Endodermal cell (in vitro differentiated cells): Measurements from ENCODE around the gene SALL3. TPM values are rescaled to one million over a fixed set of nuclear protein-coding genes. Genes with fewer than 3 reads are reported as not detected.

Source experiments
- DNase-seq: peaks from one replicate; pipeline ENCODE4 v3.0.0-alpha.2; 2017
- H3K27ac ChIP-seq: 2 replicates; pipeline ENCODE4 v1.5.1; 2013; ENCODE audit warnings: mild to moderate bottlenecking, low read depth, low read length, moderate library complexity
- H3K27me3 ChIP-seq: 2 replicates; pipeline ENCODE4 v1.6.1; 2013; ENCODE audit warnings: mild to moderate bottlenecking, low read length, moderate library complexity; ENCODE audit not compliant: insufficient read depth, control insufficient read depth, poor library complexity, severe bottlenecking
- H3K36me3 ChIP-seq: 2 replicates; pipeline ENCODE4 v1.7.0; 2013; ENCODE audit warnings: mild to moderate bottlenecking, low read length, moderate library complexity; ENCODE audit not compliant: control insufficient read depth, insufficient read depth
- H3K4me1 ChIP-seq: one replicate; pipeline ENCODE4 v1.7.0; 2013; ENCODE audit warnings: low read length; ENCODE audit not compliant: control insufficient read depth, insufficient read depth
- H3K4me3 ChIP-seq: 2 replicates; pipeline ENCODE4 v1.5.1; 2013; ENCODE audit warnings: mild to moderate bottlenecking, low read length, moderate library complexity
- H3K9ac ChIP-seq: 2 replicates; pipeline ENCODE4 v1.6.1; 2013; ENCODE audit warnings: mild to moderate bottlenecking, low read length, moderate library complexity; ENCODE audit not compliant: poor library complexity, severe bottlenecking; ENCODE audit errors: extremely low read depth
- H3K9me3 ChIP-seq: 2 replicates; pipeline ENCODE4 v1.6.1; 2013; ENCODE audit warnings: mild to moderate bottlenecking, low read length, moderate library complexity; ENCODE audit not compliant: control insufficient read depth
- H3K27ac Mint-ChIP-seq: 2 replicates; pipeline ENCODE4 v1.8.0; 2020; ENCODE audit warnings: mixed read lengths
- H3K27me3 Mint-ChIP-seq: 2 replicates; pipeline ENCODE4 v1.8.0; 2021; ENCODE audit warnings: mild to moderate bottlenecking, mixed read lengths; ENCODE audit not compliant: insufficient read depth
- H3K36me3 Mint-ChIP-seq: 2 replicates; pipeline ENCODE4 v1.8.0; 2020; ENCODE audit warnings: low read depth, mixed read lengths
- H3K4me1 Mint-ChIP-seq: 2 replicates; pipeline ENCODE4 v1.8.0; 2020; ENCODE audit warnings: mixed read lengths
- H3K4me3 Mint-ChIP-seq: 2 replicates; pipeline ENCODE4 v1.8.0; 2020; ENCODE audit warnings: mild to moderate bottlenecking, moderate library complexity, mixed read lengths
- H3K9me3 Mint-ChIP-seq: 2 replicates; pipeline ENCODE4 v1.8.0; 2020; ENCODE audit warnings: mild to moderate bottlenecking, mixed read lengths
- WGBS, 2 experiments: methylation state at CpG; one replicate each; pipeline versions ENCODE4 v1.1.5 to v1.1.7; 2013; ENCODE audit warnings: missing lambda C conversion rate in 2 of 2, mixed read lengths in 1 of 2; ENCODE audit not compliant: insufficient coverage in 1 of 2, insufficient read length in 1 of 2; 5-methylcytosine and 5-hydroxymethylcytosine counted together
- total RNA-seq, 2 donors: library from RNA; stranded (reverse); fragmentation: NEBNext Ultra II Directional in 1 of 2; extraction: Animal tissue kit (Norgen Biotek cat#: 25700) in 1 of 2; gene quantifications; 2 replicates in 1 of 2; 3 replicates in 1 of 2; pipeline ENCODE4 v1.2.1, GENCODE V29; 2021
- TF ChIP-seq, protein P1 (sequence below): fragments of 200-600 bp; sonication (generic); conservative IDR thresholded peaks from 2 replicates; pipeline ENCODE4 v1.5.0; 2021; ENCODE audit warnings: antibody characterized with exemption, mild to moderate bottlenecking

Gene SALL3
- total RNA-seq, 2 donors from 2014 or later, result 9.5 to 36.4 TPM

DNA sequence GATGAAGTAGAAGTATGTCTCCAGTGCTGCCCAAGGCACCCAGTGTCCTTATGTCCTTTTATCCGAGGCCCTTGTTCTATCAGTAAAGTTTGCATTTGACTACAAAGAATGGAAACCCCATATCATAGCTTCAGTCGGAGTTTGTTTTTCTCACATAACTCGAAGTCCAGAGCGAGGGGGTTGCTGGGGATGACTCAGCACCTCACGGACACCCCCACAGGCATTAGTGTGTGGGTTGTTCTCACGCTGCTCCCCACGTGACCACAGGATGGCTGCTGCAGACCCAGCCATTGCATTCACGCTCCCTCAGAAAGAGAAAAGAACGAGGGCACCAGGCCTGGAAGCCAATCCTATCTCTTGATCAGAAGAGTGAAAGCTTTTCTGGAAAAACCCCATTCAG, 27.8 kb downstream of the SALL3 start:
- peaks cover 2% of the 10 kb centered on the region for H3K9me3 Mint-ChIP-seq
- H3K4me3 Mint-ChIP-seq, result no peak overlapping the region
- H3K36me3 Mint-ChIP-seq, result peaks cover 5% of the 10 kb centered on the region
- no peaks in the 10 kb centered on the region for H3K4me1 Mint-ChIP-seq
- no peak for DNase-seq
- Histone ChIP-seq H3K4me1 (no peaks in the 10 kb centered on the region), H3K9me3 (no peaks in the 10 kb centered on the region), H3K9ac (no peak overlapping the region), H3K4me3 (no peak overlapping the region), H3K36me3 (peaks cover 4% of the 10 kb centered on the region), H3K27me3 (no peaks in the 10 kb centered on the region), H3K27ac (no peak overlapping the region)
- H3K27me3 Mint-ChIP-seq, result no peaks in the 10 kb centered on the region
- WGBS, 2 experiments, result 95 to 96% methylated on average over 4 to 9 of the region's 9 CpGs
- no peak overlapping the region for H3K27ac Mint-ChIP-seq
- TF ChIP-seq, protein P1, sequence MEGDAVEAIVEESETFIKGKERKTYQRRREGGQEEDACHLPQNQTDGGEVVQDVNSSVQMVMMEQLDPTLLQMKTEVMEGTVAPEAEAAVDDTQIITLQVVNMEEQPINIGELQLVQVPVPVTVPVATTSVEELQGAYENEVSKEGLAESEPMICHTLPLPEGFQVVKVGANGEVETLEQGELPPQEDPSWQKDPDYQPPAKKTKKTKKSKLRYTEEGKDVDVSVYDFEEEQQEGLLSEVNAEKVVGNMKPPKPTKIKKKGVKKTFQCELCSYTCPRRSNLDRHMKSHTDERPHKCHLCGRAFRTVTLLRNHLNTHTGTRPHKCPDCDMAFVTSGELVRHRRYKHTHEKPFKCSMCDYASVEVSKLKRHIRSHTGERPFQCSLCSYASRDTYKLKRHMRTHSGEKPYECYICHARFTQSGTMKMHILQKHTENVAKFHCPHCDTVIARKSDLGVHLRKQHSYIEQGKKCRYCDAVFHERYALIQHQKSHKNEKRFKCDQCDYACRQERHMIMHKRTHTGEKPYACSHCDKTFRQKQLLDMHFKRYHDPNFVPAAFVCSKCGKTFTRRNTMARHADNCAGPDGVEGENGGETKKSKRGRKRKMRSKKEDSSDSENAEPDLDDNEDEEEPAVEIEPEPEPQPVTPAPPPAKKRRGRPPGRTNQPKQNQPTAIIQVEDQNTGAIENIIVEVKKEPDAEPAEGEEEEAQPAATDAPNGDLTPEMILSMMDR, result no peak

DNA sequence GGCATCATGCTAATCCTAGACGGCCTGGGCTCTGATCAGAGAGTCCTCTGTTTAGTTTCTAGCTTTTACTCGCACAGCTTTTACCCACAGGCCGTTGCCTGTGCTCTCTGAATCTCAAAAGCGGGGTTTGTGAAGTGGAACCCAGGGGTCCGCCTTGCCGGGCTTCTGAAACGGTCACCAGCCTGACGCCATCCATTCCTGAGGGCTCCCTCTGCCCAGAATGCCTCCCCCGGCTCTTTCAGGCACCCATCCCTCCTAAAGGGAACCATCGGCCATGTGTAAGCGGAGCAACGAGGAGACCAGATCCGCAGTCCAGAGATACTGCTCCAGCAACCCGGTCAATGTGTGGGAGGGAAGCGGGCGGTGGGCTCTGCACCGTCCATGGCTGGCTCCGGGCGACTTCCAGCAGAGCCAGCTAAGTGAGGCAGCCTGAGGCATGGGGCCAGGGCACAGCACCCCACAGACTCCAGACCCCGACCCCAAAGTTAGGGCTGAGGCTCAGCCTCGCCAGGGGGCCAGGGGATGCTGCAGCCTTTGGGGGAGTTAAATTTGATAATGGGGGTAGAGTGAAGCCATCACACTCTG, 28.8 kb downstream of the SALL3 start:
- Mint-ChIP-seq H3K9me3 (peaks cover 2% of the 10 kb centered on the region), H3K27me3 (no peaks in the 10 kb centered on the region), H3K36me3 (no peaks in the 10 kb centered on the region), H3K4me1 (no peaks in the 10 kb centered on the region), H3K27ac (peak overlapping the region; percentile 35), H3K4me3 (no peak overlapping the region)
- no peak overlapping the region for H3K9ac ChIP-seq
- H3K36me3 ChIP-seq, result no peaks in the 10 kb centered on the region
- H3K27me3 ChIP-seq, result no peaks in the 10 kb centered on the region
- WGBS, 2 experiments, result 91 to 95% methylated on average over 11 to 21 of the region's 21 CpGs
- H3K4me1 ChIP-seq, result no peaks in the 10 kb centered on the region
- DNase-seq, result no peak
- H3K27ac ChIP-seq, result no peak overlapping the region
- TF ChIP-seq, protein P1, result no peak
- H3K4me3 ChIP-seq, result no peak overlapping the region
- H3K9me3 ChIP-seq, result no peaks in the 10 kb centered on the region

DNA sequence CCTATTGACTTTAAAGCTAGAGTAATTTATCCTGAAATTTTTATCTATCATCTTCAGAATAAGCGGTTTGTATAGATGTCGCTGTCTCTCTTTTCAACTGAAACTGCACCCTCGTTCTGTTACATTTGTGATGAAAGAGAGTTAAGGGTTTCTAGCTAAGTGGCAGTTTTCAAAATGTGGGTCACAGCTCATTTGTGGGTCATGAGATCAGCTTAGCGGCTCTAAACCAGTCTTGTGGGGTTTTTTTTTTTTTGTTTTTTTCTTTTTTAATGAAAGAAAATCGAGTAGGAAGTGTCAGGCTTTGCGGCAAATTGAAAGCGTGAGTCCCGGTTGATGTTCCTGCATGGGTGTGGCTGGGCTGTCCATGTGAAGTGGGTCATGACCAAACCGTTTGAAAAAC, 31.2 kb downstream of the SALL3 start:
- Mint-ChIP-seq H3K9me3 (peaks cover 2% of the 10 kb centered on the region), H3K27me3 (no peaks in the 10 kb centered on the region), H3K36me3 (no peaks in the 10 kb centered on the region), H3K4me1 (no peaks in the 10 kb centered on the region), H3K4me3 (no peak overlapping the region), H3K27ac (no peak overlapping the region)
- Histone ChIP-seq H3K27ac (no peak overlapping the region), H3K4me1 (no peaks in the 10 kb centered on the region), H3K4me3 (no peak overlapping the region), H3K9ac (no peak overlapping the region), H3K9me3 (no peaks in the 10 kb centered on the region), H3K27me3 (no peaks in the 10 kb centered on the region), H3K36me3 (no peaks in the 10 kb centered on the region)
- 93 to 95% methylated on average over 8 to 9 of the region's 9 CpGs for WGBS, 2 experiments
- TF ChIP-seq, protein P1, result no peak
- no peak for DNase-seq
